Neural cell (in vitro differentiated cells): Measurements from ENCODE around the gene RNPEPL1. TPM values are rescaled to one million over a fixed set of nuclear protein-coding genes. Genes with fewer than 3 reads are reported as not detected.

ENCODE experiments used
- H2AFZ ChIP-seq: fragments of 200-600, 300-800 bp; sonication (generic), shearing (Covaris generic); 2 replicates; pipeline ENCODE4 v1.6.0; 2014; ENCODE audit warnings: low read depth, mild to moderate bottlenecking, antibody characterized with exemption, low read length, moderate library complexity
- H3F3A ChIP-seq: fragments of 200-600 bp; shearing (Covaris generic); 2 replicates; pipeline ENCODE4 v1.6.1; 2016; ENCODE audit warnings: mild to moderate bottlenecking, moderate library complexity, mixed read lengths, antibody characterized with exemption, low read length; ENCODE audit not compliant: insufficient read depth, poor library complexity, severe bottlenecking
- H3K27ac ChIP-seq: fragments of 200-600, 300-800 bp; sonication (generic), shearing (Covaris generic); 2 replicates; pipeline ENCODE4 v1.5.1; 2014; ENCODE audit warnings: mild to moderate bottlenecking, low read length, moderate library complexity
- H3K27me3 ChIP-seq: fragments of 300-800, 200-600 bp; sonication (generic), shearing (Covaris generic); 2 replicates; pipeline ENCODE4 v1.6.0; 2014; ENCODE audit warnings: mild to moderate bottlenecking, low read depth, low read length, moderate library complexity; ENCODE audit not compliant: insufficient read depth
- H3K36me3 ChIP-seq: fragments of 300-800, 200-600 bp; sonication (generic), shearing (Covaris generic); 2 replicates; pipeline ENCODE4 v1.5.1; 2014; ENCODE audit warnings: mild to moderate bottlenecking, antibody characterized with exemption, low read length, moderate library complexity; ENCODE audit not compliant: insufficient read depth
- H3K4me2 ChIP-seq: fragments of 300-800, 200-600 bp; sonication (generic), shearing (Covaris generic); 2 replicates; pipeline ENCODE4 v1.6.0; 2014; ENCODE audit warnings: mild to moderate bottlenecking, low read length
- H3K4me3 ChIP-seq: fragments of 300-800, 200-600 bp; sonication (generic), shearing (Covaris generic); 2 replicates; pipeline ENCODE4 v1.5.1; 2014; ENCODE audit warnings: mild to moderate bottlenecking, low read length, moderate library complexity
- H3K79me2 ChIP-seq: fragments of 200-600 bp; shearing (Covaris generic); replicated peaks from 2 replicates; pipeline ENCODE4 v1.6.0; 2014; ENCODE audit warnings: mild to moderate bottlenecking, low read length, moderate library complexity; ENCODE audit not compliant: insufficient read depth
- H3K9ac ChIP-seq: fragments of 300-800, 200-600 bp; sonication (generic), shearing (Covaris generic); 2 replicates; pipeline ENCODE4 v1.6.1; 2016; ENCODE audit warnings: mild to moderate bottlenecking, low read length, mixed read lengths
- H3K9me2 ChIP-seq: fragments of 200-600 bp; shearing (Covaris generic); 2 replicates; pipeline ENCODE4 v1.6.1; 2016; ENCODE audit warnings: mild to moderate bottlenecking, low read length, mixed read lengths; ENCODE audit not compliant: insufficient read depth
- H3K9me3 ChIP-seq: fragments of 200-600, 300-800 bp; sonication (generic), shearing (Covaris generic); 2 replicates; pipeline ENCODE4 v1.6.1; 2016; ENCODE audit warnings: mild to moderate bottlenecking, mixed run types, low read length, moderate library complexity, mixed read lengths
- H4K20me1 ChIP-seq: fragments of 200-600 bp; shearing (Covaris generic); 2 replicates; pipeline ENCODE4 v1.6.1; 2016; ENCODE audit warnings: mild to moderate bottlenecking, mixed run types; ENCODE audit not compliant: insufficient read depth
- EP300 ChIP-seq: fragments of 450-650 bp; conservative IDR thresholded peaks from 2 replicates; pipeline ENCODE4 v1.6.1; 2014; ENCODE audit warnings: antibody characterized with exemption, mild to moderate bottlenecking, moderate library complexity; ENCODE audit not compliant: poor library complexity, severe bottlenecking
- EZH2 ChIP-seq: fragments of 200-600, 300-800 bp; shearing (Covaris generic), sonication (generic); IDR thresholded peaks from 2 replicates; pipeline ENCODE4 v1.6.1; 2014; ENCODE audit warnings: antibody characterized with exemption, low read length, borderline replicate concordance, mild to moderate bottlenecking; ENCODE audit not compliant: insufficient read depth, poor library complexity, severe bottlenecking
- MXI1 ChIP-seq: fragments of 450-650 bp; conservative IDR thresholded peaks from 2 replicates; pipeline ENCODE4 v1.6.1; 2014; ENCODE audit warnings: antibody characterized with exemption, mild to moderate bottlenecking; ENCODE audit not compliant: poor library complexity, severe bottlenecking
- POLR2AphosphoS5 ChIP-seq: IDR thresholded peaks from 2 replicates; pipeline ENCODE4 v1.6.1; 2012
- RAD21 ChIP-seq: fragments of 450-650 bp; conservative IDR thresholded peaks from 2 replicates; pipeline ENCODE4 v1.6.1; 2014; ENCODE audit warnings: antibody characterized with exemption, mild to moderate bottlenecking, moderate library complexity
- SMC3 ChIP-seq: fragments of 450-650 bp; conservative IDR thresholded peaks from 2 replicates; pipeline ENCODE4 v1.6.1; 2014; ENCODE audit warnings: antibody characterized with exemption, mild to moderate bottlenecking, moderate library complexity; ENCODE audit not compliant: poor library complexity
- TAF1 ChIP-seq: IDR thresholded peaks from 2 replicates; pipeline ENCODE4 v1.6.1; 2012; ENCODE audit warnings: low read depth
- polyA plus RNA-seq: library from polyadenylated mRNA; depleted of rRNA; stranded (reverse); fragments of >200 nt; gene quantifications from 2 replicates; pipeline ENCODE4 v1.2.3, GENCODE V29; 2014
- TF ChIP-seq, protein P1 (sequence below): fragments of 450-650 bp; IDR thresholded peaks from 2 replicates; pipeline ENCODE4 v1.5.1; 2014; ENCODE audit warnings: antibody characterized with exemption, mild to moderate bottlenecking, moderate library complexity; ENCODE audit not compliant: poor library complexity, severe bottlenecking
- TF ChIP-seq, protein P2 (sequence below): IDR thresholded peaks from 2 replicates; pipeline ENCODE4 v1.6.1; 2012; ENCODE audit warnings: borderline replicate concordance

RNPEPL1 gene
- polyA plus RNA-seq, 1 donor from 2014 or later, result 16.1 TPM

- TF ChIP-seq, protein P1, sequence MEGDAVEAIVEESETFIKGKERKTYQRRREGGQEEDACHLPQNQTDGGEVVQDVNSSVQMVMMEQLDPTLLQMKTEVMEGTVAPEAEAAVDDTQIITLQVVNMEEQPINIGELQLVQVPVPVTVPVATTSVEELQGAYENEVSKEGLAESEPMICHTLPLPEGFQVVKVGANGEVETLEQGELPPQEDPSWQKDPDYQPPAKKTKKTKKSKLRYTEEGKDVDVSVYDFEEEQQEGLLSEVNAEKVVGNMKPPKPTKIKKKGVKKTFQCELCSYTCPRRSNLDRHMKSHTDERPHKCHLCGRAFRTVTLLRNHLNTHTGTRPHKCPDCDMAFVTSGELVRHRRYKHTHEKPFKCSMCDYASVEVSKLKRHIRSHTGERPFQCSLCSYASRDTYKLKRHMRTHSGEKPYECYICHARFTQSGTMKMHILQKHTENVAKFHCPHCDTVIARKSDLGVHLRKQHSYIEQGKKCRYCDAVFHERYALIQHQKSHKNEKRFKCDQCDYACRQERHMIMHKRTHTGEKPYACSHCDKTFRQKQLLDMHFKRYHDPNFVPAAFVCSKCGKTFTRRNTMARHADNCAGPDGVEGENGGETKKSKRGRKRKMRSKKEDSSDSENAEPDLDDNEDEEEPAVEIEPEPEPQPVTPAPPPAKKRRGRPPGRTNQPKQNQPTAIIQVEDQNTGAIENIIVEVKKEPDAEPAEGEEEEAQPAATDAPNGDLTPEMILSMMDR, result no peak
- TF ChIP-seq POLR2AphosphoS5 (no peak), TAF1 (no peak), EP300 (no peak), RAD21 (no peak), EZH2 (no peak), MXI1 (no peak), SMC3 (no peak)
- TF ChIP-seq, protein P2, sequence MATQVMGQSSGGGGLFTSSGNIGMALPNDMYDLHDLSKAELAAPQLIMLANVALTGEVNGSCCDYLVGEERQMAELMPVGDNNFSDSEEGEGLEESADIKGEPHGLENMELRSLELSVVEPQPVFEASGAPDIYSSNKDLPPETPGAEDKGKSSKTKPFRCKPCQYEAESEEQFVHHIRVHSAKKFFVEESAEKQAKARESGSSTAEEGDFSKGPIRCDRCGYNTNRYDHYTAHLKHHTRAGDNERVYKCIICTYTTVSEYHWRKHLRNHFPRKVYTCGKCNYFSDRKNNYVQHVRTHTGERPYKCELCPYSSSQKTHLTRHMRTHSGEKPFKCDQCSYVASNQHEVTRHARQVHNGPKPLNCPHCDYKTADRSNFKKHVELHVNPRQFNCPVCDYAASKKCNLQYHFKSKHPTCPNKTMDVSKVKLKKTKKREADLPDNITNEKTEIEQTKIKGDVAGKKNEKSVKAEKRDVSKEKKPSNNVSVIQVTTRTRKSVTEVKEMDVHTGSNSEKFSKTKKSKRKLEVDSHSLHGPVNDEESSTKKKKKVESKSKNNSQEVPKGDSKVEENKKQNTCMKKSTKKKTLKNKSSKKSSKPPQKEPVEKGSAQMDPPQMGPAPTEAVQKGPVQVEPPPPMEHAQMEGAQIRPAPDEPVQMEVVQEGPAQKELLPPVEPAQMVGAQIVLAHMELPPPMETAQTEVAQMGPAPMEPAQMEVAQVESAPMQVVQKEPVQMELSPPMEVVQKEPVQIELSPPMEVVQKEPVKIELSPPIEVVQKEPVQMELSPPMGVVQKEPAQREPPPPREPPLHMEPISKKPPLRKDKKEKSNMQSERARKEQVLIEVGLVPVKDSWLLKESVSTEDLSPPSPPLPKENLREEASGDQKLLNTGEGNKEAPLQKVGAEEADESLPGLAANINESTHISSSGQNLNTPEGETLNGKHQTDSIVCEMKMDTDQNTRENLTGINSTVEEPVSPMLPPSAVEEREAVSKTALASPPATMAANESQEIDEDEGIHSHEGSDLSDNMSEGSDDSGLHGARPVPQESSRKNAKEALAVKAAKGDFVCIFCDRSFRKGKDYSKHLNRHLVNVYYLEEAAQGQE, result no peak
- Histone ChIP-seq H3K79me2 (no peaks in the 10 kb centered on the region), H3F3A (no peaks in the 10 kb centered on the region), H3K9me3 (no peaks in the 10 kb centered on the region), H3K9me2 (no peaks in the 10 kb centered on the region), H2AFZ (no peak overlapping the region), H3K9ac (no peak overlapping the region), H3K4me3 (no peak overlapping the region), H3K36me3 (no peaks in the 10 kb centered on the region), H3K27ac (no peak overlapping the region), H4K20me1 (no peaks in the 10 kb centered on the region), H3K27me3 (no peaks in the 10 kb centered on the region), H3K4me2 (no peak overlapping the region)
Observed at GRCh38 chr2:240611601-240612210, 43.4 kb downstream of the RNPEPL1 start.

- Histone ChIP-seq H3K9me2 (no peaks in the 10 kb centered on the region), H3K79me2 (no peaks in the 10 kb centered on the region), H3K36me3 (no peaks in the 10 kb centered on the region), H3K4me3 (no peak overlapping the region), H3K4me2 (no peak overlapping the region), H4K20me1 (no peaks in the 10 kb centered on the region), H2AFZ (no peak overlapping the region), H3K27ac (no peak overlapping the region), H3K27me3 (no peaks in the 10 kb centered on the region), H3K9me3 (no peaks in the 10 kb centered on the region), H3F3A (no peaks in the 10 kb centered on the region), H3K9ac (no peak overlapping the region)
- TF ChIP-seq POLR2AphosphoS5 (no peak), RAD21 (no peak), SMC3 (no peak), TAF1 (no peak), EZH2 (no peak), EP300 (no peak), MXI1 (no peak)
- TF ChIP-seq, protein P1, result no peak
- TF ChIP-seq, protein P2, result no peak
Observed at GRCh38 chr2:240613781-240614180, 45.5 kb downstream of the RNPEPL1 start.
